Measurements from ENCODE around the gene PTH1R.

Gene PTH1R

GRCh38 chr3:46864061-46864881 lies 13.2 kb upstream of the PTH1R start:
- Histone ChIP-seq H3K27me3 (ENCODE audit: control insufficient read depth in 5 of 5, insufficient read depth in 4 of 5, low read length in 5 of 5) (no peaks in the 10 kb centered on the region), H3K36me3 (ENCODE audit: control insufficient read depth in 5 of 5, insufficient read depth in 5 of 5, low read length in 5 of 5) (no peaks in the 10 kb centered on the region), H3K4me3 (ENCODE audit: low read depth in 1 of 5, low read length in 5 of 5) (no peak overlapping the region), H3K9me3 (ENCODE audit: control insufficient read depth in 5 of 5, low read length in 5 of 5) (no peaks in the 10 kb centered on the region), H3K4me1 (ENCODE audit: control insufficient read depth in 5 of 5, insufficient read depth in 5 of 5, low read length in 5 of 5) (peaks cover 11 to 64% (median 51%) of the 10 kb centered on the region in 5 donors), H3K27ac (ENCODE audit: low read depth, low read length) (peak overlapping the region; percentile 16), H3K9ac (ENCODE audit: low read length in 5 of 5) (peak overlapping the region in 3 of 5 donors; percentile 30 to 60 (median 37))

GRCh38 chr3:46865031-46865507 lies 12.5 kb upstream of the PTH1R start:
- Histone ChIP-seq H3K9ac (ENCODE audit: low read length in 5 of 5) (peak overlapping the region in 3 of 5 donors; percentile 16 to 66 (median 37)), H3K36me3 (ENCODE audit: control insufficient read depth in 5 of 5, insufficient read depth in 5 of 5, low read length in 5 of 5) (no peaks in the 10 kb centered on the region), H3K4me1 (ENCODE audit: control insufficient read depth in 5 of 5, insufficient read depth in 5 of 5, low read length in 5 of 5) (peaks cover 11 to 65% (median 53%) of the 10 kb centered on the region in 5 donors), H3K4me3 (ENCODE audit: low read depth in 1 of 5, low read length in 5 of 5) (no peak overlapping the region), H3K27ac (ENCODE audit: low read depth, low read length) (peak overlapping the region; percentile 16), H3K9me3 (ENCODE audit: control insufficient read depth in 5 of 5, low read length in 5 of 5) (no peaks in the 10 kb centered on the region), H3K27me3 (ENCODE audit: control insufficient read depth in 5 of 5, insufficient read depth in 4 of 5, low read length in 5 of 5) (no peaks in the 10 kb centered on the region)

GRCh38 chr3:46865546-46865945 lies 12.0 kb upstream of the PTH1R start:
- peaks cover 9 to 65% (median 53%) of the 10 kb centered on the region in 5 donors for H3K4me1 ChIP-seq (ENCODE audit: control insufficient read depth in 5 of 5, insufficient read depth in 5 of 5, low read length in 5 of 5)
- H3K27ac ChIP-seq (ENCODE audit: low read depth, low read length): no peak overlapping the region
- H3K4me3 ChIP-seq (ENCODE audit: low read depth in 1 of 5, low read length in 5 of 5): no peak overlapping the region
- H3K36me3 ChIP-seq (ENCODE audit: control insufficient read depth in 5 of 5, insufficient read depth in 5 of 5, low read length in 5 of 5): no peaks in the 10 kb centered on the region
- H3K27me3 ChIP-seq (ENCODE audit: control insufficient read depth in 5 of 5, insufficient read depth in 4 of 5, low read length in 5 of 5): no peaks in the 10 kb centered on the region
- peak overlapping the region in 2 of 5 donors; percentile 16 to 66 for H3K9ac ChIP-seq (ENCODE audit: low read length in 5 of 5)
- H3K9me3 ChIP-seq (ENCODE audit: control insufficient read depth in 5 of 5, low read length in 5 of 5): no peaks in the 10 kb centered on the region

GRCh38 chr3:46866032-46866595 lies 11.4 kb upstream of the PTH1R start:
- Histone ChIP-seq H3K4me3 (ENCODE audit: low read depth in 1 of 5, low read length in 5 of 5) (no peak overlapping the region), H3K9ac (ENCODE audit: low read length in 5 of 5) (peak overlapping the region in 1 of 5 donors; percentile 16), H3K9me3 (ENCODE audit: control insufficient read depth in 5 of 5, low read length in 5 of 5) (no peaks in the 10 kb centered on the region), H3K27me3 (ENCODE audit: control insufficient read depth in 5 of 5, insufficient read depth in 4 of 5, low read length in 5 of 5) (no peaks in the 10 kb centered on the region), H3K36me3 (ENCODE audit: control insufficient read depth in 5 of 5, insufficient read depth in 5 of 5, low read length in 5 of 5) (no peaks in the 10 kb centered on the region), H3K4me1 (ENCODE audit: control insufficient read depth in 5 of 5, insufficient read depth in 5 of 5, low read length in 5 of 5) (peaks cover 11 to 66% (median 57%) of the 10 kb centered on the region in 5 donors), H3K27ac (ENCODE audit: low read depth, low read length) (peak overlapping the region; percentile 75)

GRCh38 chr3:46866720-46867549 lies 10.6 kb upstream of the PTH1R start:
- Histone ChIP-seq H3K4me3 (ENCODE audit: low read depth in 1 of 5, low read length in 5 of 5) (peak overlapping the region; percentile 13 to 44 (median 21)), H3K36me3 (ENCODE audit: control insufficient read depth in 5 of 5, insufficient read depth in 5 of 5, low read length in 5 of 5) (no peaks in the 10 kb centered on the region), H3K27ac (ENCODE audit: low read depth, low read length) (peak overlapping the region; percentile 75), H3K4me1 (ENCODE audit: control insufficient read depth in 5 of 5, insufficient read depth in 5 of 5, low read length in 5 of 5) (peaks cover 15 to 66% (median 57%) of the 10 kb centered on the region in 5 donors), H3K9ac (ENCODE audit: low read length in 5 of 5) (peak overlapping the region in 3 of 5 donors; percentile 33 to 49 (median 45)), H3K27me3 (ENCODE audit: control insufficient read depth in 5 of 5, insufficient read depth in 4 of 5, low read length in 5 of 5) (no peaks in the 10 kb centered on the region), H3K9me3 (ENCODE audit: control insufficient read depth in 5 of 5, low read length in 5 of 5) (no peaks in the 10 kb centered on the region)

- no peaks in the 10 kb centered on the region for H3K36me3 ChIP-seq (ENCODE audit: control insufficient read depth in 5 of 5, insufficient read depth in 5 of 5, low read length in 5 of 5)
- peak overlapping the region in 4 of 5 donors; percentile 33 to 49 (median 40) for H3K9ac ChIP-seq (ENCODE audit: low read length in 5 of 5)
- H3K4me1 ChIP-seq (ENCODE audit: control insufficient read depth in 5 of 5, insufficient read depth in 5 of 5, low read length in 5 of 5): peaks cover 15 to 61% (median 56%) of the 10 kb centered on the region in 5 donors
- H3K27ac ChIP-seq (ENCODE audit: low read depth, low read length): peak overlapping the region; percentile 75
- no peaks in the 10 kb centered on the region for H3K9me3 ChIP-seq (ENCODE audit: control insufficient read depth in 5 of 5, low read length in 5 of 5)
- no peaks in the 10 kb centered on the region for H3K27me3 ChIP-seq (ENCODE audit: control insufficient read depth in 5 of 5, insufficient read depth in 4 of 5, low read length in 5 of 5)
- peak overlapping the region; percentile 13 to 44 (median 21) for H3K4me3 ChIP-seq (ENCODE audit: low read depth in 1 of 5, low read length in 5 of 5)
Measured at GRCh38 chr3:46867550-46867898, 10.0 kb upstream of the PTH1R start.

- Histone ChIP-seq H3K9ac (ENCODE audit: low read length in 5 of 5) (peak overlapping the region in 2 of 5 donors; percentile 36 to 49), H3K36me3 (ENCODE audit: control insufficient read depth in 5 of 5, insufficient read depth in 5 of 5, low read length in 5 of 5) (no peaks in the 10 kb centered on the region), H3K27ac (ENCODE audit: low read depth, low read length) (peak overlapping the region; percentile 75), H3K9me3 (ENCODE audit: control insufficient read depth in 5 of 5, low read length in 5 of 5) (no peaks in the 10 kb centered on the region), H3K4me3 (ENCODE audit: low read depth in 1 of 5, low read length in 5 of 5) (no peak overlapping the region), H3K27me3 (ENCODE audit: control insufficient read depth in 5 of 5, insufficient read depth in 4 of 5, low read length in 5 of 5) (no peaks in the 10 kb centered on the region), H3K4me1 (ENCODE audit: control insufficient read depth in 5 of 5, insufficient read depth in 5 of 5, low read length in 5 of 5) (peaks cover 15 to 62% (median 61%) of the 10 kb centered on the region in 5 donors)
Measured at GRCh38 chr3:46868287-46868686, 9.2 kb upstream of the PTH1R start.

- H3K36me3 ChIP-seq (ENCODE audit: control insufficient read depth in 5 of 5, insufficient read depth in 5 of 5, low read length in 5 of 5): no peaks in the 10 kb centered on the region
- H3K27ac ChIP-seq (ENCODE audit: low read depth, low read length): no peak overlapping the region
- no peaks in the 10 kb centered on the region for H3K9me3 ChIP-seq (ENCODE audit: control insufficient read depth in 5 of 5, low read length in 5 of 5)
- no peak overlapping the region for H3K4me3 ChIP-seq (ENCODE audit: low read depth in 1 of 5, low read length in 5 of 5)
- H3K9ac ChIP-seq (ENCODE audit: low read length in 5 of 5): no peak overlapping the region
- H3K27me3 ChIP-seq (ENCODE audit: control insufficient read depth in 5 of 5, insufficient read depth in 4 of 5, low read length in 5 of 5): no peaks in the 10 kb centered on the region
- peaks cover 15 to 68% (median 68%) of the 10 kb centered on the region in 5 donors for H3K4me1 ChIP-seq (ENCODE audit: control insufficient read depth in 5 of 5, insufficient read depth in 5 of 5, low read length in 5 of 5)
Measured at GRCh38 chr3:46868948-46869347, 8.6 kb upstream of the PTH1R start.

- Histone ChIP-seq H3K9me3 (ENCODE audit: control insufficient read depth in 5 of 5, low read length in 5 of 5) (no peaks in the 10 kb centered on the region), H3K4me3 (ENCODE audit: low read depth in 1 of 5, low read length in 5 of 5) (no peak overlapping the region), H3K36me3 (ENCODE audit: control insufficient read depth in 5 of 5, insufficient read depth in 5 of 5, low read length in 5 of 5) (no peaks in the 10 kb centered on the region), H3K27me3 (ENCODE audit: control insufficient read depth in 5 of 5, insufficient read depth in 4 of 5, low read length in 5 of 5) (no peaks in the 10 kb centered on the region), H3K9ac (ENCODE audit: low read length in 5 of 5) (no peak overlapping the region), H3K4me1 (ENCODE audit: control insufficient read depth in 5 of 5, insufficient read depth in 5 of 5, low read length in 5 of 5) (peaks cover 15 to 71% (median 68%) of the 10 kb centered on the region in 5 donors), H3K27ac (ENCODE audit: low read depth, low read length) (no peak overlapping the region)
Measured at GRCh38 chr3:46869440-46869839, 8.1 kb upstream of the PTH1R start.
